ENCODE results near the gene CENPT.

CENPT gene

DNA sequence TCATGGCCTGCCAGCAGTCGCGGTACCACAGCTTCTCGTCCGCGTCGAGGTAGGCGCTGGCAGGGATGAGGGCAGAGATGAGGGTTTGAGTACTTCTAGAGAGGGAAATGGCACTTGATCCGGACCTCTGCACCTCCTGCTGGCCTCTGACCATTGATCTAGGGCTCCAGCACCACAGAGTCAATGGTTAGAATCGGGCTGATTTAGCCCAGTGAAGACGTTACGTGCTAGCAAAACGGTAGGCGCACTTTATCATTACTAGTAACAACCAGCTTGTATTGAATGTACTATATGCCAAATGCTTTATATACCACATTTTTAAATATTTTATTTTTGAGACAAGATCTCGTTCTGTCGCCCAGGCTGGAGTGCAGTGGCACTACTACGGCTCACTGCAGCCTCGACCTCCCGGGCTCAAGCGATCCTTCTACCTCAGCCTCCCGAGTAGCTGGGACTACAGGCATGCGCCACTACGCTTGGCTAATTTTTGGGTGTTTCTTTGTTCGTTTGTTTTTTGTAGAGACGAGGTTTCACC lies 40.3 kb downstream of the CENPT start:
- DNase-seq (ENCODE audit: low spot score) = no peak

DNA sequence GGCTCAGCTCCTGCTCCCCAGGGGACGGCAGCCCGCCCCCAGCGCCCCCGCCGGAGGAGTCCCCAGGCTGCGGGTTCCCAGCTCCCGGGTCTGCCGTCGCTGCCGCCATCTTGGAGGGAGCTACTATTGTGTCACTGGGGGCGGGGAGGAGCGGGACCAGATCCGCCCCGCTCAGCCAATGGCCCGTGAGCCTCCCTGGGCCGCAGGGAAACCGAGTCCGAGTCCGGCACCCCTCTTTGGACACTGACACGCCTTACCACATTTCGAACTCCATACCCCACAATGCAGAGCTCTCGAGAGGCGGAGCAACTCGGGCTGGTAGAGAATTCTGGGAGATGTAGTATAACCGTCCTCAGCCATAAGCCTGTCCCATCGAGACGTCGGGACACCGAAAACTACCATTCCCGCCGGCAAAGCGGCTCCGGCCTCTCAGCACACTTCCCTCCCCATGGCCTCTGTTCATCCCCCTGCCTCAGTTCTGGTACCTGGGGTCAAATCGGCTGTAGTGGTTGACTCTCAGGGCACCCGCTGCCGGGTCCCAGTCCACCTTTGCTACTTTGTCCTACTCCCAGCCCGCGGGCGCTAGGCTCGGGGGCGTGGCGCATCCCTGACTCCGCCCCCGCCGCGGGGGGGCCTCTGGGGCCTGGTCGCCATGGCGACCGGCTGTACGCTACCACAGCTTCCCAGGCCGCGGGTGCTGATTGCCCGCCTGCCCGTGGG lies 40.9 kb downstream of the CENPT start, which contains the start of the genes RANBP10 and TSNAXIP1:
RANBP10 (minus strand) TSS at position 133 of the 720 bp plus-strand sequence; CDS start at position 109, 24 bp downstream.
TSNAXIP1 (plus strand) TSS at position 462 of the 720 bp plus-strand sequence. CDS start 261 bp downstream, outside the sequence.
- DNase-seq (ENCODE audit: low spot score) = peak; percentile 99

DNA sequence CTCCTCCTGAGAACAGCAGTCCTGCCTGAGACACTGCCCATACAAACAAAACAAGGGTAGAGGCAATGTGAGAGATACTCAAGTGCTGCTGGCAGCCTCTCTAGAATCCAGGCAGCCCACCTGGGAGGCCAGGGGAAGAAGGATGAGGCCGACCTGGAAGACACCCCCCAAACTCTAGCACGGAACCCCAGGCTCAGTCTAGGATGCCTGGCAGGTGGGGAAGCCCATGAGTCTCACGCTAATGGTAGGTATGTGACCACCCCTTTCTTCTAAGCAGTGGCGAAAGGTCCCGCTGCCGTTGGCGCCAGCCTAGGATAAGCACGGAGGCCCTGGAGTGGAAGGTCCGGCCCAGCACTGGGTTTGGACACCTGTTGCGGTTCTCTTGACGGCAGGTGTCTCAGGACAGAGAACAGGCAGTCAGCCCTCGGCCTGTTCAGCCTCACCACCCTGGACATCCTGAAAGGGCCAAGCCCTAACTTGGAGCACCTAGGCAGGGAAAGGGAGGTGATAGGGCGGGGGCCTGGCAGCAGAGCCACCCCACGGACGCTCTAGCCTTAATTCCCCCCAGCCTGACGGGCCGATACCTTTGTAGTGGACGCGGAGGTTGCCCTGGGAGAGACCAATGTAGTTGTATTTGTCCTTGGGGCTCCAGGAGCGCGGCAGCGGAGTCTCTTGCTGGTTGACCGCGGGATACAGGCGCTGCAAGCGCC lies 41.6 kb downstream of the CENPT start:
- DNase-seq (ENCODE audit: low spot score) = no peak

- DNase-seq (ENCODE audit: low spot score) = peak; percentile 73
Measured at GRCh38 chr16:67804853-67805542, 42.5 kb downstream of the CENPT start.

GRCh38 chr16:67803894-67804293 lies 43.6 kb downstream of the CENPT start:
- DNase-seq (ENCODE audit: low spot score) = peak; percentile 44

GRCh38 chr16:67801883-67802282 lies 45.6 kb downstream of the CENPT start:
- DNase-seq (ENCODE audit: low spot score) = no peak

GRCh38 chr16:67801241-67801640 lies 46.3 kb downstream of the CENPT start:
- peak; percentile 65 for DNase-seq (ENCODE audit: low spot score)

DNA sequence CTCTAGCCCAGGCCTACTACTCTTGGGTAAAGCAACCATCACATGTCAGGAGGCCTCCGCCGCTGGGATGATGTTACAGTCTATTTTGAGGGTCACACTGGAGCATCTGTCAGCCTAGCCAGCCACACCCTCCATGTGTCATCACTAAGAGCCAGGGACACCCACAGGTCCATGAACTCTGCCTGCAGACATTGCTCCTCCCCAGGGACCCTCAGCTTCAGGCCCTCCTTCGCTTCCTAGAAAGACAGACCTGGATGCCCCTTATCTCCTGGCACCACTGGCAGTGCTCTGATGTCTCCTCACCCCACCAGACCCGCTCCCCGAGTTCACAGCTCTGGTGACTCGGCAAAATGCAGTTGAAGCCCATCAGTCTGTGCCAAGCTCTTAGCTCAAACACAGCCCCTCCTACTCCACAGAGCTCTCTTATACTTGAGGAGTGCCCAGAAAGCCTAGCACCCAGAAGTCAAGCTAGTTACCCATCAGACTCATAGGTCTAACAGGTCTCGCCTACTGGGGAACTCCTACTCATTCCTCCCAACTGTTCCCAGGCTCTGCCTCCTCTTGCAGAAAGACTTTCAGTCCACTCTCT lies 47.1 kb downstream of the CENPT start:
- peak; percentile 93 for DNase-seq (ENCODE audit: low spot score)

- peak; percentile 38 for DNase-seq (ENCODE audit: low spot score)
Measured at GRCh38 chr16:67796099-67796718, 51.3 kb downstream of the CENPT start.

DNA sequence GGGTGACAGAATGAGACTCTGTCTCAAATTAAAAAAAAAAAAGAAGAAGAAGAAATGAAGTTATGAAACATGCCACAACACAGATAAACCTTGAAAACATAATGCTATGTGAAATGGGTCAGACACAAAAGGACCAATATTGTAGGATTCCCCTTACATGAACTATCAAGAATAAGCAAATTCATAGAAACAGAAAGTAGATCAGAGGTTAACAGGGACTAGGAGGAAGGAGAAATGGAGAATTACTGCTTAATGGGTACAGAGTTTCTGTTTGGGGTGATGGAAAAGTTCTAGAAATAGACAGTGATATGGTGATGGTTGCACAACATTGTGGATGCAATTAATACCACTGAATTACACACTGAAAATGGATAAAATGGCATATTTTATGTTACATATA lies 57.4 kb downstream of the CENPT start:
- DNase-seq (ENCODE audit: low spot score) = no peak

GRCh38 chr16:67786491-67786890 lies 61.0 kb downstream of the CENPT start:
- DNase-seq (ENCODE audit: low spot score) = no peak

DNA sequence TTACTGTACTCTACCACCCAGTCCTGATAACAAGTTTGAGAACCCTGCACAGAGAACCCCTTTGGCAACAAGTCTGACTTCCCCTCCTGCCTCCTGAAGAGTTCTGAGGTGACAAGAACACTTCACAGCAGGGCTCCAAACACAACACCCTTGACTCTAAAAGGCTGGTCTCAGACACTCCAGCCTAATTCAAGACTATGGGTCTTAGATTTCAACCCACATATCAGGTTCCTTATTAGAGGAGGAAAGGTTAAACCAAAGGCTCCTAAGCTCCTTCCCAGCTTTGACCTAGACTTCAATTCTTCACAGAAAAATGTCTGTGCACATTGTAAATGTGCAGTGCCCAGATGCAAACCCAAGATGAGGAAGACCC lies 64.2 kb downstream of the CENPT start:
- DNase-seq (ENCODE audit: low spot score) = no peak

DNA sequence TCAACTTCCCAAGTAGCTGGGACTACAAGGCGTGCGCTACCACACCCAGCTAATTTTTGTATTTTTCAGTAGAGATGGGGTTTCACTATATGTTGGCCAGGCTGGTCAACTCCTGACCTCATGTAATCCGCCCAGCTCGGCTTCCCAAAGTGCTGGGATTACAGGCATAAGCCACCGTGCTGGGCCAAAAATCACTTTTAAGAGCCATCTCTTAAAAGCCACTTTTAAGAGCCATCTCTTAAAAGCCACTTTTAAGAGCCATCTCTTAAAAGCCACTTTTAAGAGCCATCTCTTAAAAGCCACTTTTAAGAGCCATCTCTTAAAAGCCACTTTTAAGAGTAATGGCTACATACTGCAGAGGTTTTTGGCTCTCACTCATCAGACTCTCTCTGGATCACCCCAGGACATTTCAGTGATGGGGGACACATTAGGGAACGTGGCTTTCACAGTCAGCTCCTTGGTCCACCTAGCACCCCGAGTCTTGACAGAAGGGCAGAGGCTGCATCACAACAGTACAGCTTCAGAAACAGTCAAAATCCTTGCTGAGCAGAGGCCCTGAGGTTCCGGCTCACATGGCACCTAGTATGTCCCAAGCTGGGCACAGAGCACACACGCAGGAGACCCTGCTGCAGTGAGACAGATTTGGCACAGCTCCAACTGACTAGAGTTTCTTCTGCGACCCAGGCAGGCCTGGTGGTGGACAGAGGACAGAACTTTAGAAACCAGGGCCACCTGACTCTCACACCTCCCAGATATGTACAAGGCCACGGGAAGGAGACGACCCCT lies 64.7 kb downstream of the CENPT start:
- DNase-seq (ENCODE audit: low spot score) = peak; percentile 54

DNA sequence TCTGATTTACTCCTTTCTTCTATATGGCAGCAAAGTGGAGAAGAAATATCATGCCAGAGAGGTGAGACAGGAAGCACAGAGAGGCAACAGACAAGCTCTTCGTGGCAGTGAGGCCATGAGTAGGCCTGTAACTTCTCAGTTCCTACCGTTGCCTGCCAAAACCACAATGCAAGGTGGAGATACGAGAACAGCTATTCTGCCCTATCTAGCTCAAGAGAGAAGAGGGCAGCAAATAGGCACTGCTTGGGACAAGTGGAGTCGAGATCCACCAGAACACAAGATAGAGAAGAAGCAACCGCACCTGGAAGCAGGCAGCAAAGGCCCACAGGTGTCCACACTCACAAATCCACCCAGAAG lies 66.0 kb downstream of the CENPT start:
- DNase-seq (ENCODE audit: low spot score) = no peak

- DNase-seq (ENCODE audit: low spot score) = peak; percentile 72
Measured at GRCh38 chr16:67780847-67781564, 66.5 kb downstream of the CENPT start.

GRCh38 chr16:67779256-67780014 lies 68.1 kb downstream of the CENPT start:
- DNase-seq (ENCODE audit: low spot score) = peak; percentile 39

Data from hematopoietic multipotent progenitor cell treated with erythropoietin and hydrocortisone succinate and interleukin-3 and kit ligand, for 17 days (in vitro differentiated cells).